Measurements from ENCODE around the gene LSMEM2.

DNA sequence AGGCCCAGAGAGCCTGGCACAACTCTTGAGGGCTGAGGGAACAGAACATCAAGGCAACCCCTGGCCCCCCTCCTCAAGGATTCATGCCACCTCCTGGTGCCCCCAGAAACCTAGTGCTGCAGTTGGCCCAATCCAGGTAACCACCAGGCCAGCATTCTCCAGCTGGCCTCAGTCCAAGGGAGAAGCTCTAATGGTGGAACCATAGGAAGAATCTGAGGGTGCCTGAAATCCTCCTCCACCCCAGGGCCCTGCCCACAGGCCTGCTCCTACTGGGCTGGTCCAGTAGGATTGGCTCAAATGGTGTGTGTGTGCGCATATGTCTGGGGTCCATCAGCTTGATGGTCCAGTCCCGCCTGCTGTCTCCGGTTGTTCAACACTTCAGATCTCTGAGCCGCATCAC is 35.9 kb downstream of the LSMEM2 start:
- TF ChIP-seq, protein P1, sequence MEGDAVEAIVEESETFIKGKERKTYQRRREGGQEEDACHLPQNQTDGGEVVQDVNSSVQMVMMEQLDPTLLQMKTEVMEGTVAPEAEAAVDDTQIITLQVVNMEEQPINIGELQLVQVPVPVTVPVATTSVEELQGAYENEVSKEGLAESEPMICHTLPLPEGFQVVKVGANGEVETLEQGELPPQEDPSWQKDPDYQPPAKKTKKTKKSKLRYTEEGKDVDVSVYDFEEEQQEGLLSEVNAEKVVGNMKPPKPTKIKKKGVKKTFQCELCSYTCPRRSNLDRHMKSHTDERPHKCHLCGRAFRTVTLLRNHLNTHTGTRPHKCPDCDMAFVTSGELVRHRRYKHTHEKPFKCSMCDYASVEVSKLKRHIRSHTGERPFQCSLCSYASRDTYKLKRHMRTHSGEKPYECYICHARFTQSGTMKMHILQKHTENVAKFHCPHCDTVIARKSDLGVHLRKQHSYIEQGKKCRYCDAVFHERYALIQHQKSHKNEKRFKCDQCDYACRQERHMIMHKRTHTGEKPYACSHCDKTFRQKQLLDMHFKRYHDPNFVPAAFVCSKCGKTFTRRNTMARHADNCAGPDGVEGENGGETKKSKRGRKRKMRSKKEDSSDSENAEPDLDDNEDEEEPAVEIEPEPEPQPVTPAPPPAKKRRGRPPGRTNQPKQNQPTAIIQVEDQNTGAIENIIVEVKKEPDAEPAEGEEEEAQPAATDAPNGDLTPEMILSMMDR (IDR thresholded peaks at IDR 0.05) = no peak
- TF ChIP-seq POLR2AphosphoS5 (IDR thresholded peaks at IDR 0.05) (no peak), POLR2A (IDR thresholded peaks at IDR 0.05) (no peak), EP300 (IDR thresholded peaks at IDR 0.05) (no peak)
